Muscle layer of colon (tissue), 2 donors: ENCODE data around the gene MYOCOS.
A peak's percentile ranks its signal among the peaks of the same experiment; 100 is the strongest.

ENCODE experiments used
- H3K27ac ChIP-seq: one replicate; pipeline ENCODE4 v1.7.0; 2013; ENCODE audit warnings: low read depth, mild to moderate bottlenecking, low read length, moderate library complexity
- H3K27me3 ChIP-seq, 2 donors: one replicate each; pipeline ENCODE4 v1.7.0; 2013; ENCODE audit warnings: low read length in 2 of 2, mild to moderate bottlenecking in 2 of 2; ENCODE audit not compliant: insufficient read depth in 2 of 2, control insufficient read depth in 1 of 2
- H3K36me3 ChIP-seq: one replicate; pipeline ENCODE4 v1.7.0; 2013; ENCODE audit warnings: mild to moderate bottlenecking, low read length; ENCODE audit not compliant: insufficient read depth
- H3K4me1 ChIP-seq: one replicate; pipeline ENCODE4 v1.7.0; 2013; ENCODE audit warnings: mild to moderate bottlenecking, low read length; ENCODE audit not compliant: insufficient read depth
- H3K4me3 ChIP-seq, 2 donors: one replicate each; pipeline ENCODE4 v1.7.0; 2013; ENCODE audit warnings: low read length in 2 of 2, low read depth in 1 of 2, mild to moderate bottlenecking in 1 of 2, moderate library complexity in 1 of 2
- H3K9ac ChIP-seq: one replicate; pipeline ENCODE4 v1.7.0; 2013; ENCODE audit warnings: low read length
- H3K9me3 ChIP-seq: one replicate; pipeline ENCODE4 v1.7.0; 2013; ENCODE audit warnings: mild to moderate bottlenecking, low read length
- donor health status: abdominal sarcoma.
- donor health status: Adenocarcinoma of cecum.

The MYOCOS gene

GRCh38 chr1:171664976-171665375 lies 42.9 kb downstream of the MYOCOS start:
- Histone ChIP-seq H3K4me1 (peaks cover 25% of the 10 kb centered on the region), H3K27me3 (no peaks in the 10 kb centered on the region), H3K4me3 (no peak overlapping the region), H3K27ac (no peak overlapping the region), H3K9me3 (no peaks in the 10 kb centered on the region), H3K36me3 (no peaks in the 10 kb centered on the region), H3K9ac (no peak overlapping the region)

- Histone ChIP-seq H3K9ac (no peak overlapping the region), H3K9me3 (no peaks in the 10 kb centered on the region), H3K4me1 (peaks cover 25% of the 10 kb centered on the region), H3K27me3 (no peaks in the 10 kb centered on the region), H3K36me3 (no peaks in the 10 kb centered on the region), H3K27ac (no peak overlapping the region), H3K4me3 (no peak overlapping the region)
Observed at GRCh38 chr1:171666114-171666769, 44.2 kb downstream of the MYOCOS start.

GRCh38 chr1:171668372-171668771 lies 46.3 kb downstream of the MYOCOS start:
- H3K4me1 ChIP-seq: peaks cover 25% of the 10 kb centered on the region
- H3K9me3 ChIP-seq: no peaks in the 10 kb centered on the region
- no peaks in the 10 kb centered on the region for H3K27me3 ChIP-seq
- H3K36me3 ChIP-seq: no peaks in the 10 kb centered on the region
- no peak overlapping the region for H3K27ac ChIP-seq
- no peak overlapping the region for H3K4me3 ChIP-seq
- H3K9ac ChIP-seq: no peak overlapping the region

GRCh38 chr1:171670739-171671138 lies 48.7 kb downstream of the MYOCOS start:
- Histone ChIP-seq H3K4me3 (no peak overlapping the region), H3K36me3 (no peaks in the 10 kb centered on the region), H3K9me3 (no peaks in the 10 kb centered on the region), H3K9ac (no peak overlapping the region), H3K27ac (no peak overlapping the region), H3K4me1 (peaks cover 27% of the 10 kb centered on the region), H3K27me3 (no peaks in the 10 kb centered on the region)

- no peaks in the 10 kb centered on the region for H3K36me3 ChIP-seq
- peaks cover 15% of the 10 kb centered on the region for H3K4me1 ChIP-seq
- no peaks in the 10 kb centered on the region for H3K27me3 ChIP-seq
- no peak overlapping the region for H3K4me3 ChIP-seq
- H3K27ac ChIP-seq: peak overlapping the region; percentile 19
- H3K9ac ChIP-seq: no peak overlapping the region
- no peaks in the 10 kb centered on the region for H3K9me3 ChIP-seq
Observed at GRCh38 chr1:171674431-171675405, 52.7 kb downstream of the MYOCOS start.
